Activated CD8-positive, alpha-beta memory T cell treated with anti-CD3 and anti-CD28 coated beads, Interleukin-2, amount 50 U/mL, for 24 hours (primary cell): ENCODE data around the gene GPR35.
"Not testable (repeated sequence)": the region's sequence is repeated elsewhere in the genome, so short reads cannot be mapped to it uniquely, and the experiment has no call there.

ENCODE experiments used
- DNase-seq: peaks from one replicate; pipeline ENCODE4 v3.0.0-alpha.2; 2020; ENCODE audit errors: extremely low read depth

The GPR35 gene

GRCh38 chr2:240662681-240663080 is 37.4 kb downstream of the GPR35 start:
- DNase-seq: no peak

GRCh38 chr2:240663546-240664190 is 38.4 kb downstream of the GPR35 start:
- DNase-seq: no peak

- no peak for DNase-seq
Measured at GRCh38 chr2:240664622-240665021, 39.3 kb downstream of the GPR35 start.

- DNase-seq: no peak
Measured at GRCh38 chr2:240670402-240670801, 45.1 kb downstream of the GPR35 start.

- DNase-seq: no peak
Measured at GRCh38 chr2:240670950-240671349, 45.7 kb downstream of the GPR35 start.

- no peak for DNase-seq
Measured at GRCh38 chr2:240672076-240672700, 46.9 kb downstream of the GPR35 start.

GRCh38 chr2:240672701-240673190 is 47.5 kb downstream of the GPR35 start:
- no peak for DNase-seq

GRCh38 chr2:240674461-240675184 is 49.3 kb downstream of the GPR35 start:
- DNase-seq: not testable (repeated sequence)

- DNase-seq: not testable (repeated sequence)
Measured at GRCh38 chr2:240675345-240675744, 50.1 kb downstream of the GPR35 start.

GRCh38 chr2:240678043-240678442 is 52.8 kb downstream of the GPR35 start:
- not testable (repeated sequence) for DNase-seq

GRCh38 chr2:240678909-240679308 is 53.6 kb downstream of the GPR35 start:
- DNase-seq: not testable (repeated sequence)

- not testable (repeated sequence) for DNase-seq
Measured at GRCh38 chr2:240680185-240680584, 54.9 kb downstream of the GPR35 start.
